Esophagus muscularis mucosa (tissue), 4 donors: ENCODE data around the gene PLEKHM2.

Experiments used
- EP300 ChIP-seq: sonication (generic); formaldehyde crosslinking; IDR thresholded peaks from one replicate; pipeline ENCODE4 v1.6.1; 2017; ENCODE audit warnings: antibody characterized with exemption
- POLR2A ChIP-seq: fragments of 450-650 bp; IDR thresholded peaks from one replicate; pipeline ENCODE4 v1.6.1; 2017; ENCODE audit warnings: antibody characterized with exemption, moderate library complexity, mild to moderate bottlenecking, low read depth
- TF ChIP-seq, protein P1 (sequence below), 3 experiments: fragments of 200-600 bp in 2 of 3; fragments of 450-650 bp in 1 of 3; sonication (generic) in 2 of 3; IDR thresholded peaks; one replicate each; pipeline ENCODE4 v1.5.1; 2017 to 2019; ENCODE audit warnings: antibody characterized with exemption in 3 of 3, mild to moderate bottlenecking in 2 of 3, moderate library complexity in 1 of 3

DNA sequence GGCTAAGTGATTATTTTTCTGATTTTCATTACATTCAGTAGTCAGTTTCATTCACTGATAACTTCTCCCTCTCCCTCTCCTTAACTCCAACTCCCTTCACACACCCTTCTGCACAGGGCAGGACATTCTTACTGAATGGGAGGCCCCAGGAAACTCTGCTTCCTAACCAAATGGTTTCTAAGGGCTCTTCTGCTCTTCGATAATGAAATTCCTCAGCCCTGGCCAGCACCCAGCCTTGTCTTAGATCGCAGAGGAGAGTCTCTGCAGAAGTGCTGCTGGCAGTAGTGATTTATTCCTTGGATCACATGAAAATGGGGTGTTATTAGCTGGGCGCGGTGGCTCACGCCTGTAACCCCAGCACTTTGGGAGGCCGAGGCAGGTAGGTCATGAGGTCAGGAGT, 16.4 kb downstream of the PLEKHM2 start:
- TF ChIP-seq, protein P1, sequence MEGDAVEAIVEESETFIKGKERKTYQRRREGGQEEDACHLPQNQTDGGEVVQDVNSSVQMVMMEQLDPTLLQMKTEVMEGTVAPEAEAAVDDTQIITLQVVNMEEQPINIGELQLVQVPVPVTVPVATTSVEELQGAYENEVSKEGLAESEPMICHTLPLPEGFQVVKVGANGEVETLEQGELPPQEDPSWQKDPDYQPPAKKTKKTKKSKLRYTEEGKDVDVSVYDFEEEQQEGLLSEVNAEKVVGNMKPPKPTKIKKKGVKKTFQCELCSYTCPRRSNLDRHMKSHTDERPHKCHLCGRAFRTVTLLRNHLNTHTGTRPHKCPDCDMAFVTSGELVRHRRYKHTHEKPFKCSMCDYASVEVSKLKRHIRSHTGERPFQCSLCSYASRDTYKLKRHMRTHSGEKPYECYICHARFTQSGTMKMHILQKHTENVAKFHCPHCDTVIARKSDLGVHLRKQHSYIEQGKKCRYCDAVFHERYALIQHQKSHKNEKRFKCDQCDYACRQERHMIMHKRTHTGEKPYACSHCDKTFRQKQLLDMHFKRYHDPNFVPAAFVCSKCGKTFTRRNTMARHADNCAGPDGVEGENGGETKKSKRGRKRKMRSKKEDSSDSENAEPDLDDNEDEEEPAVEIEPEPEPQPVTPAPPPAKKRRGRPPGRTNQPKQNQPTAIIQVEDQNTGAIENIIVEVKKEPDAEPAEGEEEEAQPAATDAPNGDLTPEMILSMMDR (IDR thresholded peaks at IDR 0.05) = no peak
- TF ChIP-seq EP300 = no peak
- no peak for TF ChIP-seq POLR2A
